Smooth muscle cell (in vitro differentiated cells): ENCODE measurements around the gene SLC35B4. TPM values are rescaled to one million over a fixed set of nuclear protein-coding genes. Genes with fewer than 3 reads are reported as not detected.

Source experiments
- DNase-seq: peaks from one replicate; lab custom pipeline; 2025; ENCODE audit not compliant: unreplicated experiment; lab: John Stamatoyannopoulos, UW
- H2AFZ ChIP-seq: fragments of 200-600 bp; sonication (generic); 2 replicates; pipeline ENCODE4 v1.6.0; 2016; ENCODE audit warnings: antibody characterized with exemption, low read depth, mild to moderate bottlenecking
- H3F3A ChIP-seq: fragments of 200-600 bp; sonication (generic); 2 replicates; pipeline ENCODE4 v1.6.0; 2017; ENCODE audit warnings: antibody characterized with exemption, low read depth
- H3K27ac ChIP-seq: fragments of 200-600 bp; sonication (generic); 2 replicates; pipeline ENCODE4 v1.5.1; 2016; ENCODE audit warnings: low read depth, mild to moderate bottlenecking
- H3K27me3 ChIP-seq: fragments of 200-600 bp; sonication (generic); 2 replicates; pipeline ENCODE4 v1.6.1; 2016; ENCODE audit warnings: low read depth, mild to moderate bottlenecking
- H3K36me3 ChIP-seq: fragments of 200-600 bp; sonication (generic); 2 replicates; pipeline ENCODE4 v1.5.1; 2016; ENCODE audit warnings: low read depth
- H3K4me1 ChIP-seq: fragments of 200-600 bp; sonication (generic); 2 replicates; pipeline ENCODE4 v1.5.1; 2016; ENCODE audit warnings: low read depth
- H3K4me2 ChIP-seq: fragments of 200-600 bp; sonication (generic); 2 replicates; pipeline ENCODE4 v1.6.0; 2016; ENCODE audit warnings: mild to moderate bottlenecking
- H3K4me3 ChIP-seq: fragments of 200-600 bp; sonication (generic); 2 replicates; pipeline ENCODE4 v1.5.1; 2016; ENCODE audit warnings: mild to moderate bottlenecking
- H3K79me2 ChIP-seq: fragments of 200-600 bp; sonication (generic); 2 replicates; pipeline ENCODE4 v1.6.0; 2016; ENCODE audit warnings: low read depth, mild to moderate bottlenecking
- H3K9ac ChIP-seq: fragments of 200-600 bp; sonication (generic); 2 replicates; pipeline ENCODE4 v1.6.0; 2016; ENCODE audit warnings: low read depth
- H3K9me3 ChIP-seq: fragments of 200-600 bp; sonication (generic); replicated peaks from 2 replicates; pipeline ENCODE4 v1.5.1; 2016; ENCODE audit warnings: low read depth
- H4K20me1 ChIP-seq: fragments of 200-600 bp; sonication (generic); 2 replicates; pipeline ENCODE4 v1.6.0; 2016; ENCODE audit warnings: low read depth
- WGBS: methylation state at CpG from one replicate; pipeline ENCODE4 v1.1.7; 2016; ENCODE audit warnings: low lambda C conversion rate; 5-methylcytosine and 5-hydroxymethylcytosine counted together
- polyA plus RNA-seq: library from polyadenylated mRNA; unstranded; fragments of >200 nt; fragmentation: Nextera tagmentation; extraction: Ambion mirVana; gene quantifications from 2 replicates; pipeline ENCODE4 v1.2.1, GENCODE V29; 2016
- total RNA-seq: library from RNA; depleted of rRNA; stranded (reverse); fragments of >200 nt; gene quantifications from 2 replicates; pipeline ENCODE4 v1.2.3, GENCODE V29; 2014
- TF ChIP-seq, protein P1 (sequence below): fragments of 200-600 bp; sonication (generic); IDR thresholded peaks from 2 replicates; pipeline ENCODE4 v1.5.1; 2017; ENCODE audit warnings: borderline replicate concordance, mild to moderate bottlenecking, antibody characterized with exemption; ENCODE audit not compliant: insufficient read depth, poor library complexity, severe bottlenecking

Gene SLC35B4
- total and polyA plus RNA-seq, 2 experiments from 2014 or later, result 21.3 to 26.7 TPM

- Histone ChIP-seq H3K4me3 (no peak overlapping the region), H3K9me3 (no peaks in the 10 kb centered on the region), H3F3A (no peaks in the 10 kb centered on the region), H3K36me3 (no peaks in the 10 kb centered on the region), H4K20me1 (no peaks in the 10 kb centered on the region), H3K9ac (no peak overlapping the region), H3K4me1 (no peaks in the 10 kb centered on the region), H3K79me2 (no peaks in the 10 kb centered on the region), H3K27ac (no peak overlapping the region), H3K27me3 (no peaks in the 10 kb centered on the region), H3K4me2 (no peak overlapping the region), H2AFZ (no peak overlapping the region)
- TF ChIP-seq, protein P1, sequence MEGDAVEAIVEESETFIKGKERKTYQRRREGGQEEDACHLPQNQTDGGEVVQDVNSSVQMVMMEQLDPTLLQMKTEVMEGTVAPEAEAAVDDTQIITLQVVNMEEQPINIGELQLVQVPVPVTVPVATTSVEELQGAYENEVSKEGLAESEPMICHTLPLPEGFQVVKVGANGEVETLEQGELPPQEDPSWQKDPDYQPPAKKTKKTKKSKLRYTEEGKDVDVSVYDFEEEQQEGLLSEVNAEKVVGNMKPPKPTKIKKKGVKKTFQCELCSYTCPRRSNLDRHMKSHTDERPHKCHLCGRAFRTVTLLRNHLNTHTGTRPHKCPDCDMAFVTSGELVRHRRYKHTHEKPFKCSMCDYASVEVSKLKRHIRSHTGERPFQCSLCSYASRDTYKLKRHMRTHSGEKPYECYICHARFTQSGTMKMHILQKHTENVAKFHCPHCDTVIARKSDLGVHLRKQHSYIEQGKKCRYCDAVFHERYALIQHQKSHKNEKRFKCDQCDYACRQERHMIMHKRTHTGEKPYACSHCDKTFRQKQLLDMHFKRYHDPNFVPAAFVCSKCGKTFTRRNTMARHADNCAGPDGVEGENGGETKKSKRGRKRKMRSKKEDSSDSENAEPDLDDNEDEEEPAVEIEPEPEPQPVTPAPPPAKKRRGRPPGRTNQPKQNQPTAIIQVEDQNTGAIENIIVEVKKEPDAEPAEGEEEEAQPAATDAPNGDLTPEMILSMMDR, result no peak
- no peak for DNase-seq
- 82% methylated on average over 4 of the region's 4 CpGs for WGBS
Measured at GRCh38 chr7:134353411-134353810, 36.7 kb upstream of the SLC35B4 start.

- Histone ChIP-seq H3F3A (no peaks in the 10 kb centered on the region), H3K9me3 (no peaks in the 10 kb centered on the region), H3K4me2 (no peak overlapping the region), H3K27me3 (peaks cover 3% of the 10 kb centered on the region), H2AFZ (no peak overlapping the region), H4K20me1 (no peaks in the 10 kb centered on the region), H3K27ac (no peak overlapping the region), H3K9ac (no peak overlapping the region), H3K4me3 (no peak overlapping the region), H3K4me1 (no peaks in the 10 kb centered on the region), H3K79me2 (no peaks in the 10 kb centered on the region), H3K36me3 (no peaks in the 10 kb centered on the region)
- TF ChIP-seq, protein P1, result no peak
- DNase-seq, result no peak
- WGBS, result 57% methylated on average over 7 of the region's 7 CpGs
Measured at GRCh38 chr7:134351424-134351823, 34.7 kb upstream of the SLC35B4 start.

- Histone ChIP-seq H3K4me3 (no peak overlapping the region), H3K27ac (no peak overlapping the region), H3K4me2 (no peak overlapping the region), H3K9me3 (no peaks in the 10 kb centered on the region), H4K20me1 (no peaks in the 10 kb centered on the region), H3K9ac (no peak overlapping the region), H3K36me3 (no peaks in the 10 kb centered on the region), H3K27me3 (peaks cover 5% of the 10 kb centered on the region), H3F3A (no peaks in the 10 kb centered on the region), H3K4me1 (no peaks in the 10 kb centered on the region), H3K79me2 (no peaks in the 10 kb centered on the region), H2AFZ (no peak overlapping the region)
- DNase-seq, result no peak
- WGBS, result 43% methylated on average over 1 of the region's 1 CpG
- TF ChIP-seq, protein P1, result no peak
Measured at GRCh38 chr7:134350709-134351108, 34.0 kb upstream of the SLC35B4 start.

DNA sequence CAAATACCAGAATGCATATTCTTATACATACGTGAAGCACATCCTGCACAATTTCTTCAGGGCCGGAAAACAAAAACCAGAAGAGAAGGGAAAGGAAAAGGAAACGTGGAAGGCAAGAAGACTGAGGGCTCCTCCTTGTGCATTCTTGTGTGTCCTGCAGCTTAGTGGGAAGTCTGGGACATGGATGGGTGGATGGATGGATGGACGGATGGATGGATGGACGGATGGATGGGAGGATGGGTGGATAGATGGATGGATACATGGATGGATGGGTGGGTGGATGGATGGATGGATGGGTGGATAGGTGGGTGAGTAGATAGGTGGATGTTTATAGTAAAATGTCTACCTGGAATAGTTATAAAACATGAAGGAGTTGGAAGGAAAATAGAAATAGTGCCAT, 30.8 kb upstream of the SLC35B4 start:
- DNase-seq, result no peak
- no peaks in the 10 kb centered on the region for H3K79me2 ChIP-seq
- H3K4me3 ChIP-seq, result no peak overlapping the region
- no peaks in the 10 kb centered on the region for H3F3A ChIP-seq
- peaks cover 16% of the 10 kb centered on the region for H3K27me3 ChIP-seq
- no peak overlapping the region for H3K9ac ChIP-seq
- TF ChIP-seq, protein P1, result no peak
- H3K27ac ChIP-seq, result no peak overlapping the region
- H3K4me1 ChIP-seq, result no peaks in the 10 kb centered on the region
- WGBS, result 85% methylated on average over 5 of the region's 5 CpGs
- H4K20me1 ChIP-seq, result no peaks in the 10 kb centered on the region
- H3K36me3 ChIP-seq, result no peaks in the 10 kb centered on the region
- H3K4me2 ChIP-seq, result no peak overlapping the region
- no peaks in the 10 kb centered on the region for H3K9me3 ChIP-seq
- H2AFZ ChIP-seq, result no peak overlapping the region
